Measurements from ENCODE around the gene TPK1. TPM values are rescaled to one million over a fixed set of nuclear protein-coding genes. Genes with fewer than 3 reads are reported as not detected.

The TPK1 gene
- polyA plus RNA-seq, 1 donor from 2014 or later, result 3.5 TPM

DNA sequence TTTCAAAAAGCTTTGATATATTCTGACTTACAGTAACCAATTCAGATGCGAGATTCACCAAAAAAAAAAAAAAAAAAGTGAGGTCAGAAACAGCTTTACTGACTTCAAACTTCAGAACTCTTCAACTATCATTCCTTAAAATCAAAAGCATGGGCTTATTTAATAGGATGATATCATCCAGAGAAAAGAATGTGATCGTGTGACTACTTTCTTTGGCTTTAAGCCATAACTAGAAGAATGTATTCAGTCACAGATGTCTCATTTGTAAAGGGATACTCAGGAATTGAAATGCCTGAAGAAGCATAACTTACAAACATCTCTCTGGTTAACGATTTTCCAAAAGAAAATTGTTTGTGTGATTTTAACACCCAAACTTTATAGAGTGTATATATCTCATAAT is 11.5 kb downstream of the TPK1 start:
- Histone ChIP-seq H3K4me2 (ENCODE audit: low read length) (no peak overlapping the region), H3K79me2 (replicated peaks; ENCODE audit: insufficient read depth, low read length) (no peaks in the 10 kb centered on the region), H3K9me3 (ENCODE audit: low read length) (no peaks in the 10 kb centered on the region), H3F3A (ENCODE audit: insufficient read depth, low read length, poor library complexity, severe bottlenecking) (no peaks in the 10 kb centered on the region), H3K9ac (ENCODE audit: low read length) (no peak overlapping the region), H3K36me3 (ENCODE audit: insufficient read depth, low read length) (no peaks in the 10 kb centered on the region), H2AFZ (ENCODE audit: low read depth, low read length) (no peak overlapping the region), H3K27me3 (ENCODE audit: insufficient read depth, low read depth, low read length) (no peaks in the 10 kb centered on the region), H3K9me2 (ENCODE audit: insufficient read depth, low read length) (no peaks in the 10 kb centered on the region), H4K20me1 (ENCODE audit: insufficient read depth) (no peaks in the 10 kb centered on the region), H3K27ac (ENCODE audit: low read length) (no peak overlapping the region), H3K4me3 (ENCODE audit: low read length) (no peak overlapping the region)
- TF ChIP-seq SMC3 (conservative IDR thresholded peaks at IDR 0.05; ENCODE audit: poor library complexity) (no peak), EP300 (conservative IDR thresholded peaks at IDR 0.05; ENCODE audit: poor library complexity, severe bottlenecking) (no peak), RAD21 (conservative IDR thresholded peaks at IDR 0.05) (no peak), POLR2AphosphoS5 (IDR thresholded peaks at IDR 0.05) (no peak), EZH2 (IDR thresholded peaks at IDR 0.05; ENCODE audit: borderline replicate concordance, insufficient read depth, low read length, poor library complexity, severe bottlenecking) (no peak), MXI1 (conservative IDR thresholded peaks at IDR 0.05; ENCODE audit: poor library complexity, severe bottlenecking) (no peak), TAF1 (IDR thresholded peaks at IDR 0.05; ENCODE audit: low read depth) (no peak)
- TF ChIP-seq, protein P1, sequence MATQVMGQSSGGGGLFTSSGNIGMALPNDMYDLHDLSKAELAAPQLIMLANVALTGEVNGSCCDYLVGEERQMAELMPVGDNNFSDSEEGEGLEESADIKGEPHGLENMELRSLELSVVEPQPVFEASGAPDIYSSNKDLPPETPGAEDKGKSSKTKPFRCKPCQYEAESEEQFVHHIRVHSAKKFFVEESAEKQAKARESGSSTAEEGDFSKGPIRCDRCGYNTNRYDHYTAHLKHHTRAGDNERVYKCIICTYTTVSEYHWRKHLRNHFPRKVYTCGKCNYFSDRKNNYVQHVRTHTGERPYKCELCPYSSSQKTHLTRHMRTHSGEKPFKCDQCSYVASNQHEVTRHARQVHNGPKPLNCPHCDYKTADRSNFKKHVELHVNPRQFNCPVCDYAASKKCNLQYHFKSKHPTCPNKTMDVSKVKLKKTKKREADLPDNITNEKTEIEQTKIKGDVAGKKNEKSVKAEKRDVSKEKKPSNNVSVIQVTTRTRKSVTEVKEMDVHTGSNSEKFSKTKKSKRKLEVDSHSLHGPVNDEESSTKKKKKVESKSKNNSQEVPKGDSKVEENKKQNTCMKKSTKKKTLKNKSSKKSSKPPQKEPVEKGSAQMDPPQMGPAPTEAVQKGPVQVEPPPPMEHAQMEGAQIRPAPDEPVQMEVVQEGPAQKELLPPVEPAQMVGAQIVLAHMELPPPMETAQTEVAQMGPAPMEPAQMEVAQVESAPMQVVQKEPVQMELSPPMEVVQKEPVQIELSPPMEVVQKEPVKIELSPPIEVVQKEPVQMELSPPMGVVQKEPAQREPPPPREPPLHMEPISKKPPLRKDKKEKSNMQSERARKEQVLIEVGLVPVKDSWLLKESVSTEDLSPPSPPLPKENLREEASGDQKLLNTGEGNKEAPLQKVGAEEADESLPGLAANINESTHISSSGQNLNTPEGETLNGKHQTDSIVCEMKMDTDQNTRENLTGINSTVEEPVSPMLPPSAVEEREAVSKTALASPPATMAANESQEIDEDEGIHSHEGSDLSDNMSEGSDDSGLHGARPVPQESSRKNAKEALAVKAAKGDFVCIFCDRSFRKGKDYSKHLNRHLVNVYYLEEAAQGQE (IDR thresholded peaks at IDR 0.05; ENCODE audit: borderline replicate concordance), result no peak
- TF ChIP-seq, protein P2, sequence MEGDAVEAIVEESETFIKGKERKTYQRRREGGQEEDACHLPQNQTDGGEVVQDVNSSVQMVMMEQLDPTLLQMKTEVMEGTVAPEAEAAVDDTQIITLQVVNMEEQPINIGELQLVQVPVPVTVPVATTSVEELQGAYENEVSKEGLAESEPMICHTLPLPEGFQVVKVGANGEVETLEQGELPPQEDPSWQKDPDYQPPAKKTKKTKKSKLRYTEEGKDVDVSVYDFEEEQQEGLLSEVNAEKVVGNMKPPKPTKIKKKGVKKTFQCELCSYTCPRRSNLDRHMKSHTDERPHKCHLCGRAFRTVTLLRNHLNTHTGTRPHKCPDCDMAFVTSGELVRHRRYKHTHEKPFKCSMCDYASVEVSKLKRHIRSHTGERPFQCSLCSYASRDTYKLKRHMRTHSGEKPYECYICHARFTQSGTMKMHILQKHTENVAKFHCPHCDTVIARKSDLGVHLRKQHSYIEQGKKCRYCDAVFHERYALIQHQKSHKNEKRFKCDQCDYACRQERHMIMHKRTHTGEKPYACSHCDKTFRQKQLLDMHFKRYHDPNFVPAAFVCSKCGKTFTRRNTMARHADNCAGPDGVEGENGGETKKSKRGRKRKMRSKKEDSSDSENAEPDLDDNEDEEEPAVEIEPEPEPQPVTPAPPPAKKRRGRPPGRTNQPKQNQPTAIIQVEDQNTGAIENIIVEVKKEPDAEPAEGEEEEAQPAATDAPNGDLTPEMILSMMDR (IDR thresholded peaks at IDR 0.05; ENCODE audit: poor library complexity, severe bottlenecking), result no peak

DNA sequence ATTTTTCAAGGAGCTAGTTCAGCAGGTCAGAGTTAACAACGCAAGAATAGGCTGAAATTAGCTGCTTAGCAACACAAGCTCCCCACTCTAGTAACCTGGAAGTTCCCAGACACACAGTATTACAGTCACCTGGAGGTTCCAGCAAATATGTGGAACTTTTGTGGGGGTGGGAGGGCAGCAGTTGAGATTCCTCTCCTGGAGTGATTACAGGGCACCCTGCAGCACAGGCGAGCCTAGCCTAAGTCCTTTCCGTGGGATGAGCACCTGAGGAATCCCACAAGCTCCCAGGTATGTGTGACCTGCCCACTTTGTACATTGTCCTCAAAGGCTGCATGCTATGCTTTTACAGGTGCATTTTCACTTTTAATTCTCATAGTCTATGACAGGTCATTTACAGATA is 13.6 kb downstream of the TPK1 start:
- no peaks in the 10 kb centered on the region for H3K27me3 ChIP-seq (ENCODE audit: insufficient read depth, low read depth, low read length)
- no peaks in the 10 kb centered on the region for H3K9me3 ChIP-seq (ENCODE audit: low read length)
- no peaks in the 10 kb centered on the region for H3K9me2 ChIP-seq (ENCODE audit: insufficient read depth, low read length)
- H3K27ac ChIP-seq (ENCODE audit: low read length), result no peak overlapping the region
- no peak overlapping the region for H2AFZ ChIP-seq (ENCODE audit: low read depth, low read length)
- H4K20me1 ChIP-seq (ENCODE audit: insufficient read depth), result no peaks in the 10 kb centered on the region
- H3K79me2 ChIP-seq (replicated peaks; ENCODE audit: insufficient read depth, low read length), result no peaks in the 10 kb centered on the region
- H3F3A ChIP-seq (ENCODE audit: insufficient read depth, low read length, poor library complexity, severe bottlenecking), result no peaks in the 10 kb centered on the region
- no peak overlapping the region for H3K4me2 ChIP-seq (ENCODE audit: low read length)
- no peak for TF ChIP-seq EZH2 (IDR thresholded peaks at IDR 0.05; ENCODE audit: borderline replicate concordance, insufficient read depth, low read length, poor library complexity, severe bottlenecking)
- no peak for TF ChIP-seq MXI1 (conservative IDR thresholded peaks at IDR 0.05; ENCODE audit: poor library complexity, severe bottlenecking)
- TF ChIP-seq POLR2AphosphoS5 (IDR thresholded peaks at IDR 0.05), result no peak
- TF ChIP-seq SMC3 (conservative IDR thresholded peaks at IDR 0.05; ENCODE audit: poor library complexity), result no peak
- TF ChIP-seq, protein P1 (IDR thresholded peaks at IDR 0.05; ENCODE audit: borderline replicate concordance), result no peak
- TF ChIP-seq, protein P2 (IDR thresholded peaks at IDR 0.05; ENCODE audit: poor library complexity, severe bottlenecking), result no peak
- no peak for TF ChIP-seq RAD21 (conservative IDR thresholded peaks at IDR 0.05)
- TF ChIP-seq EP300 (conservative IDR thresholded peaks at IDR 0.05; ENCODE audit: poor library complexity, severe bottlenecking), result no peak
- no peak for TF ChIP-seq TAF1 (IDR thresholded peaks at IDR 0.05; ENCODE audit: low read depth)
- no peak overlapping the region for H3K4me3 ChIP-seq (ENCODE audit: low read length)
- no peaks in the 10 kb centered on the region for H3K36me3 ChIP-seq (ENCODE audit: insufficient read depth, low read length)
- H3K9ac ChIP-seq (ENCODE audit: low read length), result no peak overlapping the region
